Gastroesophageal sphincter (tissue), 3 donors: ENCODE data around the gene SLC37A1.

Experiments
- CTCF ChIP-seq, 4 experiments: fragments of 200-600 bp in 2 of 4; fragments of 450-650 bp in 2 of 4; sonication (generic) in 1 of 4; IDR thresholded peaks; one replicate each; pipeline ENCODE4 v1.5.1; 2017 to 2019; ENCODE audit warnings: antibody characterized with exemption in 4 of 4, mild to moderate bottlenecking in 2 of 4, moderate library complexity in 2 of 4
- EP300 ChIP-seq: sonication (generic); formaldehyde crosslinking; IDR thresholded peaks from one replicate; pipeline ENCODE4 v1.6.1; 2017; ENCODE audit warnings: antibody characterized with exemption, mild to moderate bottlenecking
- POLR2A ChIP-seq, 2 donors: fragments of 450-650 bp; IDR thresholded peaks; one replicate each; pipeline ENCODE4 v1.6.1; 2017; ENCODE audit warnings: antibody characterized with exemption in 2 of 2, mild to moderate bottlenecking in 2 of 2, moderate library complexity in 1 of 2
- POLR2AphosphoS5 ChIP-seq: sonication (generic); formaldehyde crosslinking; IDR thresholded peaks from one replicate; pipeline ENCODE4 v1.6.1; 2017; ENCODE audit warnings: antibody characterized with exemption

GRCh38 chr21:42489991-42490390 is 23.7 kb upstream of the SLC37A1 start:
- TF ChIP-seq CTCF (IDR thresholded peaks at IDR 0.05) (no peak), EP300 (no peak), POLR2A (IDR thresholded peaks at IDR 0.05) (no peak), POLR2AphosphoS5 (no peak)
